Brain microvascular endothelial cell (primary cell): ENCODE results near the gene GUCA2A.

Experiments
- DNase-seq: peaks from one replicate; pipeline ENCODE4 v3.0.0-alpha.2; 2020
- H3K27ac ChIP-seq: fragments of 250-450 bp; sonication (Bioruptor Pico); 2 replicates; pipeline ENCODE4 v1.5.1; 2020; ENCODE audit warnings: mild to moderate bottlenecking, moderate library complexity
- H3K27me3 ChIP-seq: fragments of 250-450 bp; sonication (Bioruptor Pico); replicated peaks from 2 replicates; pipeline ENCODE4 v1.5.1; 2020; ENCODE audit warnings: mild to moderate bottlenecking
- H3K36me3 ChIP-seq: fragments of 250-450 bp; sonication (Bioruptor Pico); replicated peaks from 2 replicates; pipeline ENCODE4 v1.5.1; 2020; ENCODE audit warnings: mild to moderate bottlenecking
- H3K4me3 ChIP-seq: 2 replicates; pipeline ENCODE4 v1.5.1; 2011; ENCODE audit warnings: low read depth, mild to moderate bottlenecking, control low read depth, low read length, moderate library complexity
- in situ Hi-C: cut with HindIII; loops from 2 replicates; pipeline ENCODE4 v1.10.0; 2017; ENCODE audit warnings: low sequenced_read_pairs, low pct_ligation_motif_present
- TF ChIP-seq, protein P1 (sequence below): IDR thresholded peaks from 2 replicates; pipeline ENCODE4 v1.5.1; 2011; ENCODE audit warnings: low read depth, mild to moderate bottlenecking, moderate library complexity, low read length, control low read depth, inconsistent platforms; ENCODE audit errors: missing control alignments

The GUCA2A gene

DNA sequence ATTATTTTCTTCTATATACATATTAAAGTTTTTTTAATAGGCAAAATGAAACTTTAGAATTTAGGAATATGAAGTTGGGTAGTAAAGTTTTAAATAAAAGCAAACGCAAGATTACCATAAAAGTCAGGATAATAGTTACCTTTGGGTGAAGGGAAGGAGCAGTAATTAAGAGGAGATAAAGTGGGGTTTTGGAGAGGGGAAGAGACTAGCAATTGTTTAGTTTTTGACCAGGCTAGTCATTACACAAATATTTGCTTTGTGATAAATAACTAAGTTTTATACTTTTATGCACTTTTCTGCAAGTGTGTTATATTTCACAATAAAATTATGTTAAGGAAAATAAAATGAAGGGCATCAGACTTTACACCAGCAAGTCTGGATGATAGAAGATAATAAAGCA is 39.0 kb downstream of the GUCA2A start:
- Histone ChIP-seq H3K4me3 (no peak overlapping the region), H3K27me3 (no peaks in the 10 kb centered on the region), H3K36me3 (no peaks in the 10 kb centered on the region), H3K27ac (no peak overlapping the region)
- TF ChIP-seq, protein P1, sequence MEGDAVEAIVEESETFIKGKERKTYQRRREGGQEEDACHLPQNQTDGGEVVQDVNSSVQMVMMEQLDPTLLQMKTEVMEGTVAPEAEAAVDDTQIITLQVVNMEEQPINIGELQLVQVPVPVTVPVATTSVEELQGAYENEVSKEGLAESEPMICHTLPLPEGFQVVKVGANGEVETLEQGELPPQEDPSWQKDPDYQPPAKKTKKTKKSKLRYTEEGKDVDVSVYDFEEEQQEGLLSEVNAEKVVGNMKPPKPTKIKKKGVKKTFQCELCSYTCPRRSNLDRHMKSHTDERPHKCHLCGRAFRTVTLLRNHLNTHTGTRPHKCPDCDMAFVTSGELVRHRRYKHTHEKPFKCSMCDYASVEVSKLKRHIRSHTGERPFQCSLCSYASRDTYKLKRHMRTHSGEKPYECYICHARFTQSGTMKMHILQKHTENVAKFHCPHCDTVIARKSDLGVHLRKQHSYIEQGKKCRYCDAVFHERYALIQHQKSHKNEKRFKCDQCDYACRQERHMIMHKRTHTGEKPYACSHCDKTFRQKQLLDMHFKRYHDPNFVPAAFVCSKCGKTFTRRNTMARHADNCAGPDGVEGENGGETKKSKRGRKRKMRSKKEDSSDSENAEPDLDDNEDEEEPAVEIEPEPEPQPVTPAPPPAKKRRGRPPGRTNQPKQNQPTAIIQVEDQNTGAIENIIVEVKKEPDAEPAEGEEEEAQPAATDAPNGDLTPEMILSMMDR: no peak
- in situ Hi-C loops: no loop called here
- DNase-seq: no peak

DNA sequence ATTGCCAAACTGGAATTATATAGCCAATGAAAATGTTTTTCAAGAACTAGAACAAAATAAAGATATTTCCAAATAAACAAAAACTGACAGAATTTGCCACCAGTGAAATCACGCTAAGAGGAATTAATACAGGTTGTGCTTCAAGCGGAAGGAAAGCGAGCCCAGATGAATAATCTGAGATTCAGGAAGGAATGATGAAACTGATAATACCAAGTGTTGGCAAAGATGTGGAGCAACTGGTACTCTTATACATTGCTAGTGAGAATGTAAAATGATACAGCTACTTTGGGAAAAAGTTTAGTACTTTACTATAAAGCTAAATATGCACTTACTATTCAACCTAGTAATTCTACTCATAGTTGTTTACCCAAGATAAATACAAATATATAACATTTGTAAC is 42.1 kb downstream of the GUCA2A start:
- H3K27me3 ChIP-seq: no peaks in the 10 kb centered on the region
- no peak for DNase-seq
- H3K36me3 ChIP-seq: no peaks in the 10 kb centered on the region
- H3K27ac ChIP-seq: no peak overlapping the region
- in situ Hi-C loops: no loop called here
- TF ChIP-seq, protein P1: no peak
- no peak overlapping the region for H3K4me3 ChIP-seq

DNA sequence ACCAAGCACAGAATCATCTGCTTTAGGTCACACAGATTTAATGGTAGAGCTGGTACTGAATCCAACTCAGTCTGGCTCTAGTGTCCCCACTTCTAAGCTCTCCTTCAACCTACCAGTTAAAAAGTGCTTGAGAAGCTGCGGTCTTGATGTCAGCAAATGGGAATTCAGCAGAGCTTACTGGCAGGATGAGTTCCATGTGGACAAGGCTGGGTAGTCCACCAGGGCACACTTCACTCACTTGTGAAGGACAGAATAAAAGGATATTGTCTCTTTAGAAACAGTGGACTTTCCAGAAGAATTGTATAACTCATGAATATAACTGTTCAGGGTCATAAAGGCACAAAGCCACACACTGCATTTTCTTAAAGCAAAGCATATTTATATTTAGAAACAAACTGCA is 46.4 kb downstream of the GUCA2A start:
- in situ Hi-C loops: no loop called here
- TF ChIP-seq, protein P1: no peak
- DNase-seq: no peak
- Histone ChIP-seq H3K36me3 (no peaks in the 10 kb centered on the region), H3K27ac (no peak overlapping the region), H3K4me3 (no peak overlapping the region), H3K27me3 (no peaks in the 10 kb centered on the region)

DNA sequence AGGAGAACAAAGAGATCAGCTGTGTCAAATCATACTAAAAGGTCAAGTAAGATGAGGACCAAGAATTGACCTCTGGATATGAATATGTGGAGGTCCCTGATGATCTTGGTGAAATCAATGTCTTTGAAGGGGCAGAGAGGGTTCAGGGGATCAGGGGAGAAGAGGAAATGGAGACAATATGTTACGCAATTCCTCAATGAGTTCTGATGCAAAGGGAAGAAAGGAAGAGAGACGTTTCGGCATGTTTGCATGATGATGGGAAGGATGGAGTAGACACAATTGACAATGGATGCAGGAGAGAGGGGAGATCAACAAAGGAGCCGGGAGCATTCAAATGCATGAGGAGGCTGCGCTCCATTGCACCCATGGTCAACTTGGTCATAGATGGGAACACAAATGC is 47.3 kb downstream of the GUCA2A start:
- H3K4me3 ChIP-seq: no peak overlapping the region
- no peaks in the 10 kb centered on the region for H3K36me3 ChIP-seq
- DNase-seq: no peak
- H3K27ac ChIP-seq: no peak overlapping the region
- TF ChIP-seq, protein P1: no peak
- in situ Hi-C loops: no loop called here
- H3K27me3 ChIP-seq: no peaks in the 10 kb centered on the region

DNA sequence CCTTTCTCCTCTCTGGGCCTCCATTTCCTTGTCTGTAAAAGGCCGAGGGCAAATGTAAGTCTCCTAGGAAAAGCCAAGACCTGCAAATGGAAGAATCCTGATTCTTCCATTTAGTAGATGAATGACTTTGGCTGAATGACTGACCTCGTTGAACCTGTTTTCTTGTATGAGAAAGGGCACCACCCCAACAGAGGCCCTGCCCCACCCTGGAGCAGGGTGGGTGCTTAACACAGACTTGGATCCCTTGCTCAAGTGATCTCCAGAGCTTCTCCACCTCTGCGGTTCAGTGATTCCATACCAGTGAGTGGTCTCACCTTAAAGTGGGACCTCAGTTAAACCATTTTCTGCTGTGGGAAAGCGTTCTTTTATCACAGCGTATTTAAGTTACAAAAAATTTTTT is 50.3 kb downstream of the GUCA2A start:
- no peak overlapping the region for H3K27ac ChIP-seq
- TF ChIP-seq, protein P1: no peak
- in situ Hi-C loops: no loop called here
- H3K27me3 ChIP-seq: no peaks in the 10 kb centered on the region
- H3K4me3 ChIP-seq: no peak overlapping the region
- no peaks in the 10 kb centered on the region for H3K36me3 ChIP-seq
- no peak for DNase-seq
